GM12892 (cell line): ENCODE measurements around the gene GRXCR1.

ENCODE experiments used
- POLR2A ChIP-seq: IDR thresholded peaks from 2 replicates; pipeline ENCODE4 v1.6.1; 2011; ENCODE audit warnings: low read depth, low read length, control low read depth
- TAF1 ChIP-seq: IDR thresholded peaks from 2 replicates; pipeline ENCODE4 v1.6.1; 2011; ENCODE audit warnings: low read depth, mild to moderate bottlenecking, control low read depth, low read length, borderline replicate concordance

DNA sequence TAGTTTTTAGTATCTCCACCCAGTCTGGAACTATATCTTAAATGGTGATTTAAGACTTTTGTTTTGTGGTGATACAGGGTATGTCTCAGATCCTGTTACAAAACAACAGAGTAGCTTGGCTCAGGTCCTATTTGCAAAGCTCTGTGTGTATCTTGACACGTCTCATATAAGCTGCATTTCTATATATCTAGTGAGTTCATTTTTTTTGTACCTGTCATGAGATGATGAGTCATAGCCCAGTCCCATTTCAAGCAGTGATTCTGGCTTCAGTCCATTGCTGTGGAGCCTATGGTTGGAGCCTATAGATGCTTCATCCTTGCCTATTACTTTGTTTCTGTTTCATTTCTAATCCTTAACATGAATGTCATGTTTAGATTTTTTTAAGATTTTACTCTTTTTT is 23.0 kb downstream of the GRXCR1 start:
- TF ChIP-seq TAF1: no peak
- TF ChIP-seq POLR2A: no peak
